Sigmoid colon (tissue), 4 donors: Measurements from ENCODE around the gene VDAC2.
"Not testable (repeated sequence)": the region's sequence is repeated elsewhere in the genome, so short reads cannot be mapped to it uniquely, and the experiment has no call there.

Experiments used
- CTCF ChIP-seq, 4 experiments: fragments of 450-650 bp in 3 of 4; fragments of 200-600 bp in 1 of 4; IDR thresholded peaks; one replicate each; pipeline ENCODE4 v1.5.1; 2016 to 2019; ENCODE audit warnings: antibody characterized with exemption in 4 of 4, mild to moderate bottlenecking in 3 of 4, moderate library complexity in 2 of 4
- EP300 ChIP-seq, 4 donors: sonication (generic); formaldehyde crosslinking; IDR thresholded peaks; one replicate each; pipeline ENCODE4 v1.6.1; 2017; ENCODE audit warnings: antibody characterized with exemption in 4 of 4
- POLR2A ChIP-seq, 2 donors: fragments of 450-650 bp; IDR thresholded peaks; one replicate each; pipeline ENCODE4 v1.6.1; 2016; ENCODE audit warnings: antibody characterized with exemption in 2 of 2, mild to moderate bottlenecking in 2 of 2, moderate library complexity in 2 of 2
- POLR2AphosphoS5 ChIP-seq, 4 donors: sonication (generic); formaldehyde crosslinking; IDR thresholded peaks; one replicate each; pipeline ENCODE4 v1.6.1; 2017; ENCODE audit warnings: antibody characterized with exemption in 4 of 4

DNA sequence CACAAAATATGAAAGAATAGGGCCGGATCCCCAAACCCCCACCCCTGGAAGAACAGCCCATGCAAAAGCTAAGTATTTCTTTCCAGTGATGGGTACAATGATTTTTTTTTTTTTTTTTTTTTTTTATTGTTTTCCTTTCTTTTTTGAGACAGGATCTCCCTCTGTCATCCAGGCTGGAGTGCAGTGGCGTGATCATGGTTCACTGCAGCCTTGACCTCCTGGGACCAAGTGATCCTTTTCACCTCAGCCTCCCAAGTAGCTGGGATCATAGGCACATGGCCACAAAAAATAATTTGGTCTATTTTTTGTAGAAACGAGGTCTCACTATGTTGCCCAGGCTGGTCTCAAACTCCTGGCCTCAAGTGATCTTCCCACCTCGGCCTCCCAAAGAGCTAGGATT is 16.0 kb upstream of the VDAC2 start:
- TF ChIP-seq POLR2A, CTCF, EP300, POLR2AphosphoS5 (IDR thresholded peaks at IDR 0.05): not testable (repeated sequence)
